Sigmoid colon (tissue), 7 donors: ENCODE data around the gene MORC2. TPM values are rescaled to one million over a fixed set of nuclear protein-coding genes. Genes with fewer than 3 reads are reported as not detected.
A peak's percentile ranks its signal among the peaks of the same experiment; 100 is the strongest.

ENCODE experiments used
- DNase-seq: peaks from one replicate; pipeline ENCODE4 v3.0.0-alpha.2; 2019
- H3K27ac ChIP-seq, 4 donors: fragments of 200-600 bp; sonication (generic); one replicate each; pipeline ENCODE4 v1.5.1; 2016 to 2019; ENCODE audit warnings: mild to moderate bottlenecking in 1 of 4
- H3K27me3 ChIP-seq, 3 donors: fragments of 200-600 bp; sonication (generic); one replicate each; pipeline ENCODE4 v1.5.1; 2019; ENCODE audit warnings: mild to moderate bottlenecking in 1 of 3
- H3K36me3 ChIP-seq, 4 donors: fragments of 200-600 bp; sonication (generic); one replicate each; pipeline ENCODE4 v1.5.1; 2016 to 2019
- H3K4me1 ChIP-seq, 4 donors: fragments of 200-600 bp; sonication (generic); one replicate each; pipeline ENCODE4 v1.5.1; 2017 to 2019
- H3K4me3 ChIP-seq, 4 donors: fragments of 200-600 bp; sonication (generic); one replicate each; pipeline ENCODE4 v1.5.1; 2017 to 2019; ENCODE audit warnings: mild to moderate bottlenecking in 2 of 4, moderate library complexity in 1 of 4
- H3K9me3 ChIP-seq, 4 donors: fragments of 200-600 bp in 3 of 4; sonication (generic) in 3 of 4; one replicate each; pipeline versions ENCODE4 v1.5.1 to v1.6.1; 2013 to 2019
- CTCF ChIP-seq, 4 experiments: fragments of 450-650 bp in 3 of 4; fragments of 200-600 bp in 1 of 4; IDR thresholded peaks; one replicate each; pipeline ENCODE4 v1.5.1; 2016 to 2019; ENCODE audit warnings: antibody characterized with exemption in 4 of 4, mild to moderate bottlenecking in 3 of 4, moderate library complexity in 2 of 4
- EP300 ChIP-seq, 4 donors: sonication (generic); formaldehyde crosslinking; IDR thresholded peaks; one replicate each; pipeline ENCODE4 v1.6.1; 2017; ENCODE audit warnings: antibody characterized with exemption in 4 of 4
- POLR2A ChIP-seq, 2 donors: fragments of 450-650 bp; IDR thresholded peaks; one replicate each; pipeline ENCODE4 v1.6.1; 2016; ENCODE audit warnings: antibody characterized with exemption in 2 of 2, mild to moderate bottlenecking in 2 of 2, moderate library complexity in 2 of 2
- POLR2AphosphoS5 ChIP-seq, 4 donors: sonication (generic); formaldehyde crosslinking; IDR thresholded peaks; one replicate each; pipeline ENCODE4 v1.6.1; 2017; ENCODE audit warnings: antibody characterized with exemption in 4 of 4
- WGBS, 2 donors: extraction: QIAGEN DNeasy Blood & Tissue Kit; methylation state at CpG; one replicate each; pipeline ENCODE4 v1.1.7; 2013; 5-methylcytosine and 5-hydroxymethylcytosine counted together
- intact Hi-C: fragments of 100-400 bp; cut with DNase I; formaldehyde crosslinking; loops from one replicate; pipeline ENCODE4 v1.15.1; 2023
- polyA plus RNA-seq, 3 donors: library from polyadenylated mRNA; stranded (reverse); fragments of 200-250 nt; gene quantifications; one replicate each; pipeline ENCODE4 v1.2.3, GENCODE V29; 2013
- total RNA-seq, 4 donors: library from RNA; depleted of rRNA; stranded (reverse); fragments of >200 nt; gene quantifications; one replicate each; pipeline ENCODE4 v1.1.0, GENCODE V29; 2016
- donor health status: healthy with polysubstance abuse.
- donor health status: Bipolar disorder and iron deficiency.
- donor health status: healthy.

The MORC2 gene
- total and polyA plus RNA-seq, 7 donors: 4.6 to 42.1 (median 15.0) TPM

- intact Hi-C loops: loop anchor here (5.0 kb wide), 1 partner anchor 161 kb away; no protein-coding TSS in a partner anchor
- Histone ChIP-seq H3K36me3 (peaks cover 10 to 38% (median 14%) of the 10 kb centered on the region in 4 donors), H3K27ac (no peak overlapping the region), H3K4me1 (peaks cover 0 to 15% (median 11%) of the 10 kb centered on the region in 4 donors), H3K4me3 (no peak overlapping the region), H3K27me3 (no peaks in the 10 kb centered on the region), H3K9me3 (no peaks in the 10 kb centered on the region)
- DNase-seq: peak; percentile 45
- WGBS, 2 donors: 94 to 96% methylated on average over 9 of the region's 9 CpGs
- TF ChIP-seq POLR2A (IDR thresholded peaks at IDR 0.05) (no peak), EP300 (IDR thresholded peaks at IDR 0.05) (no peak), POLR2AphosphoS5 (IDR thresholded peaks at IDR 0.05) (no peak), CTCF (IDR thresholded peaks at IDR 0.05) (no peak)
These were observed 45.2 kb downstream of the MORC2 start for GRCh38 chr22:30923168-30923900.

- H3K4me3 ChIP-seq: peak overlapping the region; percentile 15 to 48 (median 46)
- 49 to 55% methylated on average over 34 of the region's 34 CpGs for WGBS, 2 donors
- H3K27ac ChIP-seq: peak overlapping the region in 3 of 4 donors; percentile 59 to 66 (median 61)
- H3K36me3 ChIP-seq: peaks cover 0 to 27% (median 4%) of the 10 kb centered on the region in 4 donors
- peaks cover 0 to 15% (median 11%) of the 10 kb centered on the region in 4 donors for H3K4me1 ChIP-seq
- peak; percentile 84 for DNase-seq
- intact Hi-C loops: loop anchor here (5.0 kb wide), 1 partner anchor 160 kb away; no protein-coding TSS in a partner anchor
- H3K27me3 ChIP-seq: no peaks in the 10 kb centered on the region
- TF ChIP-seq EP300 (IDR thresholded peaks at IDR 0.05) (no peak), POLR2AphosphoS5 (IDR thresholded peaks at IDR 0.05) (peak; percentile 40 to 67 (median 64))
- no peaks in the 10 kb centered on the region for H3K9me3 ChIP-seq
These were observed 46.4 kb downstream of the MORC2 start for GRCh38 chr22:30922151-30922611.

GRCh38 chr22:30921108-30921507, 47.5 kb downstream of the MORC2 start:
- intact Hi-C loops: loop anchor here (5.0 kb wide), 1 partner anchor 159 kb away; no protein-coding TSS in a partner anchor
- no peaks in the 10 kb centered on the region for H3K9me3 ChIP-seq
- peak; percentile 55 for DNase-seq
- H3K27ac ChIP-seq: peak overlapping the region in 1 of 4 donors; percentile 66
- H3K4me3 ChIP-seq: peak overlapping the region in 3 of 4 donors; percentile 46 to 48 (median 47)
- H3K36me3 ChIP-seq: peaks cover 0 to 16% (median 4%) of the 10 kb centered on the region in 4 donors
- H3K27me3 ChIP-seq: no peaks in the 10 kb centered on the region
- H3K4me1 ChIP-seq: peaks cover 0 to 15% (median 11%) of the 10 kb centered on the region in 4 donors
- WGBS, 2 donors: 41 to 60% methylated on average over 6 of the region's 6 CpGs
- TF ChIP-seq POLR2AphosphoS5 (IDR thresholded peaks at IDR 0.05) (no peak), EP300 (IDR thresholded peaks at IDR 0.05) (no peak), CTCF (IDR thresholded peaks at IDR 0.05) (no peak), POLR2A (IDR thresholded peaks at IDR 0.05) (no peak)

- H3K4me1 ChIP-seq: peaks cover 0 to 15% (median 11%) of the 10 kb centered on the region in 4 donors
- 1% methylated on average over 9 of the region's 9 CpGs for WGBS, 2 donors
- TF ChIP-seq CTCF (IDR thresholded peaks at IDR 0.05): peak; percentile 70 to 90 (median 83)
- TF ChIP-seq POLR2A (IDR thresholded peaks at IDR 0.05): no peak
- DNase-seq: peak; percentile 87
- peaks cover 0 to 5% (median 0%) of the 10 kb centered on the region in 4 donors for H3K9me3 ChIP-seq
- no peak overlapping the region for H3K27ac ChIP-seq
- H3K27me3 ChIP-seq: no peaks in the 10 kb centered on the region
- intact Hi-C loops: loop anchor here (1.0 to 5.0 kb wide), 2 partner anchors 158 to 286 kb away; no protein-coding TSS in a partner anchor
- H3K4me3 ChIP-seq: no peak overlapping the region
- H3K36me3 ChIP-seq: peaks cover 0 to 9% (median under 1%) of the 10 kb centered on the region in 4 donors
These were observed 48.2 kb downstream of the MORC2 start for GRCh38 chr22:30920407-30920806.

GRCh38 chr22:30919973-30920372, 48.6 kb downstream of the MORC2 start:
- intact Hi-C loops: loop anchor here (1.0 to 5.0 kb wide), 2 partner anchors 158 to 286 kb away; no protein-coding TSS in a partner anchor
- 85% methylated on average over 7 of the region's 7 CpGs for WGBS, 2 donors
- peak; percentile 22 for DNase-seq
- Histone ChIP-seq H3K4me3 (no peak overlapping the region), H3K27me3 (no peaks in the 10 kb centered on the region), H3K27ac (no peak overlapping the region), H3K36me3 (peaks cover 0 to 5% (median 0%) of the 10 kb centered on the region in 4 donors), H3K4me1 (peaks cover 0 to 15% (median 11%) of the 10 kb centered on the region in 4 donors), H3K9me3 (peaks cover 0 to 8% (median 0%) of the 10 kb centered on the region in 4 donors)
- TF ChIP-seq POLR2AphosphoS5 (IDR thresholded peaks at IDR 0.05) (no peak), POLR2A (IDR thresholded peaks at IDR 0.05) (no peak), EP300 (IDR thresholded peaks at IDR 0.05) (no peak), CTCF (IDR thresholded peaks at IDR 0.05) (no peak)
